ENCODE measurements around the gene OSBPL9.

OSBPL9 gene, protein sequence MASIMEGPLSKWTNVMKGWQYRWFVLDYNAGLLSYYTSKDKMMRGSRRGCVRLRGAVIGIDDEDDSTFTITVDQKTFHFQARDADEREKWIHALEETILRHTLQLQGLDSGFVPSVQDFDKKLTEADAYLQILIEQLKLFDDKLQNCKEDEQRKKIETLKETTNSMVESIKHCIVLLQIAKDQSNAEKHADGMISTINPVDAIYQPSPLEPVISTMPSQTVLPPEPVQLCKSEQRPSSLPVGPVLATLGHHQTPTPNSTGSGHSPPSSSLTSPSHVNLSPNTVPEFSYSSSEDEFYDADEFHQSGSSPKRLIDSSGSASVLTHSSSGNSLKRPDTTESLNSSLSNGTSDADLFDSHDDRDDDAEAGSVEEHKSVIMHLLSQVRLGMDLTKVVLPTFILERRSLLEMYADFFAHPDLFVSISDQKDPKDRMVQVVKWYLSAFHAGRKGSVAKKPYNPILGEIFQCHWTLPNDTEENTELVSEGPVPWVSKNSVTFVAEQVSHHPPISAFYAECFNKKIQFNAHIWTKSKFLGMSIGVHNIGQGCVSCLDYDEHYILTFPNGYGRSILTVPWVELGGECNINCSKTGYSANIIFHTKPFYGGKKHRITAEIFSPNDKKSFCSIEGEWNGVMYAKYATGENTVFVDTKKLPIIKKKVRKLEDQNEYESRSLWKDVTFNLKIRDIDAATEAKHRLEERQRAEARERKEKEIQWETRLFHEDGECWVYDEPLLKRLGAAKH

DNA sequence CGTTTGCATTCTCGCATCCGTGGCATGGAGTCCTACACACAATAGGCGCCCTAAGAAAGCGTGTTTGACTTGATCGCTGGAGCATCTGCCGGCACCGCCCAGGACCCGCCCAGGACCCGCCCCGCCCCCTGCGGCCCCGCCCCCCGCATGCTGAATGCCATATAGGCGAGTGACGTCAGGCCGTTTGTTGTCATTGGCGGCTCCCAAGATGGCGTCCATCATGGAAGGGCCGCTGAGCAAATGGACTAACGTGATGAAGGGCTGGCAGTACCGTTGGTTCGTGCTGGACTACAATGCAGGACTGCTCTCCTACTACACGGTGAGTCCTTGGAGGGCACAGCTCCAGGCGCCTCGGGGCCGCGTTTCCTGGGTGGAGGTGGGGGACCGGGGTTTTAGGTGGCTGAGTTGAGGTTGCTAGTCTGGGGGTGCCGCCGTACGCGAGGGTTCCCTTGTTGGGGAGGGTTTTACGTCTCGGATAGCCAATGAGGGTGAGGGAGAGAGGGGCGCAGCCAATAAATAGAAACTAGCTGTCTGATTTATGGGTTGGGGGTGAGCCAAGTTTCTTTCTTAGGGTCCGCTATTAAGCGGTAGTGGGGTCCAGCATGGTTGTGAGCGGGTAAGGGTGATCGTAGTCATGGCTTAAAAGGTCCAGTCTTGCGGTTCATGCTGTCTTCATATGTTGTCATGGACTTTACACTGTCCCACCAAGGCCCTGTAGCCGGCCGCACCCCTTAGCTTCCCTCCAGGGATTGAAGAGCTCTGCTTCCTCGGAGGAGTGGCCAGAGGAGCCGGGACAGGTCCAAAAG is at the start of gene OSBPL9:
TSS of gene OSBPL9 (plus strand) at position 190 of the 806 bp plus-strand sequence. CDS start at position 209, 19 bp downstream.
- peak; percentile 74 to 84 (median 80) for DNase-seq

DNA sequence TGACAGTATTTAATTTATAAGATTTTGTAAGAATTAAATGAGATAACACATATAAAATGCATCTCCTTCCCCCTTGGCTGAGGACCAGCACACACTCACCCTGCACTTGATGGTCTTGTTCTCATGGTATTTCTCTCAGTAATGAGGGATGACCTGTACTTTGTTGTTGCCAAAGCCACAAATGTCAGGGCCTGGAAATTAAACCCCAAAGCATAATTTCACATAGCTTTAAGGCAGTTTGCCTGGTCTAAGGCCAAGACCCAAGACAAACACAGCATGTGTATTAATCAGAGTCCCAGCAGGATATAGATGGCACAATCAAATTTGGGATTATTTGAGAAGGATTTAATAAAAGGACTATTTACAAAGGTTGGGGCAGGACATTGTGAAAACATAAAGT is 49.2 kb upstream of the OSBPL9 start:
- no peak for DNase-seq

GRCh38 chr1:51568231-51568935 is 48.5 kb upstream of the OSBPL9 start:
- no peak for DNase-seq

DNA sequence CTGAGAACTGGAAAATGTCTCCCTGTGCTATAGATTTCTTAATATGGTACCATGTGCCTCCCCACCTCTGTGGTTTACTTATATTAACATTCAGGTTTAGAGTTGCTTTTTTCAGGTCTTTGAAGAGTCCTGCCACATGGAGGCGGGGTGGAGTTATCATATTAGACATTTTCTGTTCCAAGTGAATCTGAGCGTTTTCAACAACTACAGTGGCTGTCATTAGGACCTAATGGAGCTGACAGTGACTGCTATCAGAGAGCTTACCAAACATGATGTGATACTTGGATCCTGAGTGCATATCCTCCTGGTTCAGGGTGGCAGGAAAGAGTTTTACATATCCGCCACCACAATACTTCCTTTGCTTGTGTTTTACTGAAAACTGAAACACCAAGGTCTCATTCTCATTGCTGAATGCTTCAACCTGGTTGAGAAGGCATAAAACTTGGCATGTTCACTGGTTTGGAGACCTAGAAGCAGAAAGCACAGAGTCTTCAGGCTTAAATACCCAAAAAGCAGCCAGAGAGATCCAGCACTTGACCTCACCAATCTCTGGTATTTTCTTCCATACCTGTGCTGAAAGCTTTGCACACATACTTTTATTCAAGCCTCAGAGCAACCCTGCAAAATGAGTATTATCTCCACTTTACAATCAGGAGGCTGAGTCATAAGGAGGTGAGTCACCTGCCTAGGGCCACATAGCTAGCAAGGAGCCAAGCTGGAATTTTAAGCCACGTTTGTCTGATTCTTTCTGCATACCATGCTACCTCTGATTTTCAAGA is 47.4 kb upstream of the OSBPL9 start:
- DNase-seq = no peak

GRCh38 chr1:51570063-51570710 is 46.7 kb upstream of the OSBPL9 start:
- no peak for DNase-seq

- no peak for DNase-seq
Observed at GRCh38 chr1:51572365-51572764, 44.5 kb upstream of the OSBPL9 start.

DNA sequence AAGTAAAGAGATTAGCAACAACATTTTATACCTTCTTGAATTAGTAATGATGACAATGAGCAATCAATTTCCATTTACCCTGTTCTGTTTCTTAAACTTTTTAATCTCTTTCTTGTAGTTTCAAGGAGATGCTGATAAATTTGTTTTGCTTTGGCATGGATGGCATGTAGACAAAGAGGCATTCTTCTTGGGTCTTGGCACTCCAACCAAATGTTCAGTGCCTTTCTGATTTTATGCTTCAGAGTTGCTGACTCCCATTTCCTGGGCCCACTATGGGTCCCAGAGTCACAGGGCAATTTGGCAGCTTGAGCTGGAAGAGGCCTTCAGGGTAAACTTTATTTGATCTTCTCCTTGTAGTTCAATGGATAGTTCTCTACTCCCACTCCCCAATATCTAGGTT is 42.1 kb upstream of the OSBPL9 start:
- no peak for DNase-seq

- DNase-seq = no peak
Observed at GRCh38 chr1:51575406-51576084, 41.3 kb upstream of the OSBPL9 start.

DNA sequence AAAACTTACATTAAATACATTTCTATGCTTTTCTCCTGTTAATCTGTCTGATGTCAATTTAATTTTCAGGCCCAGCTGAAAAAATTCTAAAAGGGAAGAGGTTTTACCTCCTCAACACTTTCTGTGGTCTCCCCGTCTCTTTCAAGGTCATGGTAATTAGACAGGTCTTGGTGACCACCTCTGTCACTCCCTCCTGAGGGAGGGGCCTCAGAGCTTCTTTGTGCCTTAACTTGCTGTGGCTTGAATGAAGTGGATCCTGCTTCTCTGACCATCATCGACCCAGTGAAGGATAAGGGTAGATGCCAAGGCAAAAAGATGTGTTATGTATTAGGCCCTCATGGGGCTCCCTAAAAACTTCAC is 40.8 kb upstream of the OSBPL9 start:
- DNase-seq = no peak

DNA sequence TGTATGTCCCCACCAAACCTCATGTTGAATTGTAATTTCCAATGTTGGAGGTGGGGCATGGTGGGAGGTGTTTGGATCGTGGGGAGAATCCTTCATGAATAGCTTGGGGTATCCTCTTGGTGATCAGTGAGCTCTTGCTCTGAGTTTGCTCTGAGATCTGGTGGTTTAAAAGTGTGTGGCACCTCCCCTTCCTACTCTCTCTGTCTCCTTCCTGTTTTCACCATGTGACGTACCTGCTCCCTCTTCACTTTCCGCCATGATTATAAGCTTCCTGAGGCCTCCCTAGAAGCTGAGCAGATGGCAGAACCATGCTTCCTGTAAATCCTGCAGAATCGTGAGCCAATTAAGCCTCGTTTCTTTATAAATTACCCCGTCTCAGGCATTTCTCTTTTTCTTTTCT is 40.0 kb upstream of the OSBPL9 start:
- no peak for DNase-seq

DNA sequence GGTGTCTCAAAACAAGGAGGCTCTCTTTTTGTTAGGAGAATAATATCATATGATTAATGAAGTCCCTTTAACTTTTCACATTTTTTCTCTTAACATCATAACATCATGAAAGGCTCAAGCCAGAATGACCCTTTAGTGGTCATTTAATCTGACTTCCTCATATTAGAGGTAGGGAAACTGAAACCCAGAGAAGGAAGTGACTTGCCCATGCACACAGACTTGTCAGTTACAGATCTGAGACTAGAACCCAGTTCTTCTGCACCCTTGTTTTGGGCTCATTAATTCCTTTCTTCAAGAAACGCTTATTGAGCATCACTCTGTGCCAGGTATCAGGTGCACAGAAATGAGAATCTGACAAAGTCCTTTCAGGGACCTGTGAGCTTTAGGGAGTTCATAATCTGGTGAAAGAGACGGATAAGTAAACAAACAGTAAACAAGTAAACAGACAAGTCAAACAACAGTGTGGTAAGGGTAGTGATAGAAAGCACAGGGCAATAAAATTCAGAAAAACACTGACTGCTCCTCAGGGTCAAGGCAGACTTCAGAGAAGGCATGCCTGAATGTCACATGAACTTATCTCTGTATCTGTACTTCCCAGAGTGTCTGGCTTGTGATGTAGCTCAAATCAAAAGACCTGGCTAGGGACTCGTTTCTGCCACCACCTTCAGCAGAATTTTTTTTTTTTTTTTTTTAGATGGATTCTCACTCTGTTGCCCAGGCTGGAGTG is 38.3 kb upstream of the OSBPL9 start:
- DNase-seq = no peak

GRCh38 chr1:51581238-51581637 is 35.7 kb upstream of the OSBPL9 start:
- DNase-seq = no peak

- DNase-seq = no peak
Observed at GRCh38 chr1:51583532-51583931, 33.4 kb upstream of the OSBPL9 start.

- no peak for DNase-seq
Observed at GRCh38 chr1:51584021-51584420, 32.9 kb upstream of the OSBPL9 start.

GRCh38 chr1:51592711-51593110 is 24.2 kb upstream of the OSBPL9 start:
- DNase-seq = no peak

- DNase-seq = no peak
Observed at GRCh38 chr1:51594716-51595115, 22.2 kb upstream of the OSBPL9 start.

DNA sequence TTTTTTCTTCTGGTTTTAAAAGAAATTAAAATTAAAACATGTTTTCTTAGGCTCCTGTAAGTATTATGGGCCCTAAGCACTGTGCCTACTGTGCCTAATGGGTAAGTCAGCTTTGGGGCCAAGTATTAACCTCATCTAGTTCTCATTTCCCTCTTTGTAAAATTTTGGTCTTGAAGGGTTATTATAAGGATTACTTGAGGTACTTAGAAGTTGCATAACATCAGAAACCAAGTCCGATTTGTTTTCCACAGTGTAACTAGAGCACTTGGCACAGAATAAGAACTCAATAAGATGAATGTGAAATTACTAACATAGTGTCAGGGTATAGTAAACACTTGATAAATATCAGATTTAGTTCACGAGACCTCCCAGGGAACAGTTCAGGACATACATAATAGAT is 16.4 kb upstream of the OSBPL9 start:
- DNase-seq = no peak

DNA sequence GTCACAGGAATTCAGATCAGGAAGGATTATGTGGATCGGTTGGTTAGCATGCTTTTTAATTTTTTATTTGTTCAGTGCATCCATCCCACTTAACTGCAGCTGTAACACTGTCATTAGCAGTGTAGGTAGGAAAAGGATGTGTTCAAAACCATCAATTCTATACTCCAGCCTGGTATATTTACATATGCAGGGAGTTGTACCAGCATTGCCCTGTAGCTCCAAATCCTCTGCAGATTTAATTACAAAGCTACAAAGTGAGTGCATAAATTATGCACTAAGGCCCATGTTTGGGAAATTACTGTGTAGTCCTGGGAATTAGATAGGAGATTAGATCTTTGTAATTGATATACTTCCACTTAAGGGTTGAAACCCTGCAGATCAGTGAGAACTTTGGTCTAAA is 15.9 kb upstream of the OSBPL9 start:
- no peak for DNase-seq

DNA sequence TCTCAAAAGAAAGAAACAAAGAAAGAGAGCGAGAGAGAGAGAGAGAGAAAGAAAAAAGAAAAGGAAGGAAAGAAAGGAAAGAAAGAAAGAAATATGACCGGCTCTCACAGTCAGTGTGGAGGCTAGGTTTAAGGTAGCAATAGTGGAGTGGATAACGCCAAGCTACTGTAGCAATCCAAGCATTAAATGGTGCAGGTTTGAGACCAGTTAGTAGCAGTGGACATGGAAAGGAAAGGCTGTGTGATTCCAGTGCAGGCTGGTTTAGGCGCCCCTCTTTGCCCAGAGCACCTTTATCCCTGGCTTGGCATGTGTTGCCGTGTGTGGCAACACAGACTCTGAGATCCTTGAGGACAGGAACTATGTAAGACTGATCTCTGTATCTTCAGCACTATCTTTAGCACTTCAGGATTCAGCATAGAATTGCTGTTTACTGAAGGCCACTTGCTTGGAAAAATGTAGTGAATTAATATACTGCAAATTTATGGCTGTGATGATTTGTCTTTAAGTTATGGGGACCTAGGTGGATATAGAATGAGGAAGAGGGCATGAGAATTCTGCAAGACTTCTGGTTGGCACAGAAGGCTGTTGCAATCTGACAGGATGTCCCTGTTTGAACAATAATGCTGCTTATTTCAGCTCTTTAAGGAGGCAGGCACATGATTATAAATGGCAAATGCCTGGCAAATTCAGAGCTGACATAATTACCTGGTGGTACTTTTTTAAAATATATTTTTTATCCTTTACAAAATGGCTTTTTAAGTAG is 10.8 kb upstream of the OSBPL9 start:
- DNase-seq = no peak
